Measurements from ENCODE around the gene AK5.

Gene AK5

GRCh38 chr1:77465922-77466321, 184.1 kb downstream of the AK5 start:
- Histone ChIP-seq H3K4me3 (ENCODE audit: low read depth, low read length) (no peak overlapping the region), H3K36me3 (no peaks in the 10 kb centered on the region), H3K9me3 (ENCODE audit: severe bottlenecking) (no peaks in the 10 kb centered on the region), H3K27me3 (ENCODE audit: insufficient read depth, low read depth, severe bottlenecking) (no peaks in the 10 kb centered on the region), H3K27ac (no peak overlapping the region)
- TF ChIP-seq, protein P1, sequence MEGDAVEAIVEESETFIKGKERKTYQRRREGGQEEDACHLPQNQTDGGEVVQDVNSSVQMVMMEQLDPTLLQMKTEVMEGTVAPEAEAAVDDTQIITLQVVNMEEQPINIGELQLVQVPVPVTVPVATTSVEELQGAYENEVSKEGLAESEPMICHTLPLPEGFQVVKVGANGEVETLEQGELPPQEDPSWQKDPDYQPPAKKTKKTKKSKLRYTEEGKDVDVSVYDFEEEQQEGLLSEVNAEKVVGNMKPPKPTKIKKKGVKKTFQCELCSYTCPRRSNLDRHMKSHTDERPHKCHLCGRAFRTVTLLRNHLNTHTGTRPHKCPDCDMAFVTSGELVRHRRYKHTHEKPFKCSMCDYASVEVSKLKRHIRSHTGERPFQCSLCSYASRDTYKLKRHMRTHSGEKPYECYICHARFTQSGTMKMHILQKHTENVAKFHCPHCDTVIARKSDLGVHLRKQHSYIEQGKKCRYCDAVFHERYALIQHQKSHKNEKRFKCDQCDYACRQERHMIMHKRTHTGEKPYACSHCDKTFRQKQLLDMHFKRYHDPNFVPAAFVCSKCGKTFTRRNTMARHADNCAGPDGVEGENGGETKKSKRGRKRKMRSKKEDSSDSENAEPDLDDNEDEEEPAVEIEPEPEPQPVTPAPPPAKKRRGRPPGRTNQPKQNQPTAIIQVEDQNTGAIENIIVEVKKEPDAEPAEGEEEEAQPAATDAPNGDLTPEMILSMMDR (IDR thresholded peaks at IDR 0.05; ENCODE audit: low read depth, low read length), result no peak
- DNase-seq, result no peak

DNA sequence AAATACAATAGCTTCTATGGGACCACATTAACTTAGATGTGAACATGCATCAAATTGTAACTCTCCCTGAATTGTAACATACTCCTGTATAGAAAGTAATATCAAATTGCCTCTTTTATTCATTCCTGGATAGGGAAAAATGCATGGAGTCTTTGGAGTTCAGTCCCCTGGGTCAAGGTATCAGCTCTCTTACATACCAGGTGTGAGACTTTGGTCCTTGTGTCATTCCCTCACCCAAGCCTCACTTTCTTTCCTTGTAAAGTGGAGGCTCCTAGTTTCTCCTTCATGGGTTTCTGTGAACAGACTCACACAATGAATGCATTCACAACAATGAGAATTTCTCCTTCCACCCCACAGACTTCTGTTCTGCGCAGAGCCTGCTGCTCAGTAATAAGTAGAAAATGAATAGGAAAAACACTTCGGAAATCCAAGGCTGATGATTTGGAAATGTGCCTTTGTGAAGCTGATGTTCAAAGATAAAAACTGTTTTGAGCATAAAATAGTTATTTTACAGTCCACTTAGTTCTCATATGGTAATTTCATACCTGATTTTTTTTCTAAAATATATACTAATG, 185.3 kb downstream of the AK5 start:
- DNase-seq, result no peak
- no peaks in the 10 kb centered on the region for H3K9me3 ChIP-seq (ENCODE audit: severe bottlenecking)
- no peaks in the 10 kb centered on the region for H3K36me3 ChIP-seq
- no peak overlapping the region for H3K4me3 ChIP-seq (ENCODE audit: low read depth, low read length)
- TF ChIP-seq, protein P1 (IDR thresholded peaks at IDR 0.05; ENCODE audit: low read depth, low read length), result no peak
- H3K27me3 ChIP-seq (ENCODE audit: insufficient read depth, low read depth, severe bottlenecking), result no peaks in the 10 kb centered on the region
- no peak overlapping the region for H3K27ac ChIP-seq

GRCh38 chr1:77467741-77468140, 185.9 kb downstream of the AK5 start:
- TF ChIP-seq, protein P1 (IDR thresholded peaks at IDR 0.05; ENCODE audit: low read depth, low read length), result no peak
- DNase-seq, result no peak
- Histone ChIP-seq H3K27me3 (ENCODE audit: insufficient read depth, low read depth, severe bottlenecking) (no peaks in the 10 kb centered on the region), H3K4me3 (ENCODE audit: low read depth, low read length) (no peak overlapping the region), H3K27ac (no peak overlapping the region), H3K36me3 (no peaks in the 10 kb centered on the region), H3K9me3 (ENCODE audit: severe bottlenecking) (no peaks in the 10 kb centered on the region)

- TF ChIP-seq, protein P1 (IDR thresholded peaks at IDR 0.05; ENCODE audit: low read depth, low read length), result no peak
- Histone ChIP-seq H3K36me3 (no peaks in the 10 kb centered on the region), H3K4me3 (ENCODE audit: low read depth, low read length) (no peak overlapping the region), H3K27me3 (ENCODE audit: insufficient read depth, low read depth, severe bottlenecking) (no peaks in the 10 kb centered on the region), H3K27ac (no peak overlapping the region), H3K9me3 (ENCODE audit: severe bottlenecking) (no peaks in the 10 kb centered on the region)
- no peak for DNase-seq
Observed at GRCh38 chr1:77468257-77468948, 186.6 kb downstream of the AK5 start.

GRCh38 chr1:77468949-77469710, 187.3 kb downstream of the AK5 start:
- H3K4me3 ChIP-seq (ENCODE audit: low read depth, low read length), result no peak overlapping the region
- H3K27ac ChIP-seq, result no peak overlapping the region
- H3K36me3 ChIP-seq, result no peaks in the 10 kb centered on the region
- TF ChIP-seq, protein P1 (IDR thresholded peaks at IDR 0.05; ENCODE audit: low read depth, low read length), result no peak
- DNase-seq, result no peak
- no peaks in the 10 kb centered on the region for H3K9me3 ChIP-seq (ENCODE audit: severe bottlenecking)
- no peaks in the 10 kb centered on the region for H3K27me3 ChIP-seq (ENCODE audit: insufficient read depth, low read depth, severe bottlenecking)
